Hepatic stellate cell (primary cell): ENCODE measurements around the gene ZNF20.

ENCODE experiments used
- DNase-seq: peaks from one replicate; pipeline ENCODE4 v3.0.0; 2011; ENCODE audit warnings: low spot score

ZNF20 gene

DNA sequence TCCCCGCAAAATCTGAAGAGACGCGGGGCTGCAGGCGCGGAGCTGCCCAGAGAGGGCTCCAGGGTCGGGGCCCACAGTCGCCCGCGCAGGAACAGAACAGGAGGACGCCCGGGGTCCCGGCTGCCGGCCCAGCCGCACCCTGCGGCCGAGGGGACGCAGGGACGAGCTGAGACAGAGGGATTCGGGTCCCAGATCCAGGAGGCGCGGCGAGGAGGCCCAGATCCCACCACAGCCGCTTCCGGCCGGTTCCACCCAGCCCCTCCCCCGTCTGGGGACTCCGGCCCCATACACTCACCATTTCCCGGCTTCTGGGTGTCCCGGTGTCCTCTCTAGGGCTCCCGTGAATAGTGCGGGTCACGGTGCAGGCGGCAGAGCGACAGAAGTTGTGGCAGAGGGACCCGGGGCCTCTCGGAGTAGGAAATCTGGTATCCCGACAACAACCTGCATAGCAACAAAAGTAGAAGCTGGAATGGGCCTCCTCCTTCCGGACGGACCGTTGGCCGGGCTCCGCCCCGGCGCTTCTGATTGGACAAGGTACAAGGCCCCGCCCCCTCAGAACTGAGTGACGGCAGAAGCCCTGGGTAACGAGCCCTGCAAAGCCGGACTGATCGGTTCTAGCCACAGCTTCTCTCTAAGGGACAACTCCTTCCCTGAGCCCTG is at the start of gene ZNF20:
TSS of gene ZNF20 (minus strand) at position 466 of the 660 bp plus-strand sequence. CDS start at position 298, 168 bp downstream.
- peak; percentile 96 for DNase-seq

- no peak for DNase-seq
These were observed 47.5 kb upstream of the ZNF20 start for GRCh38 chr19:12187625-12188024.

DNA sequence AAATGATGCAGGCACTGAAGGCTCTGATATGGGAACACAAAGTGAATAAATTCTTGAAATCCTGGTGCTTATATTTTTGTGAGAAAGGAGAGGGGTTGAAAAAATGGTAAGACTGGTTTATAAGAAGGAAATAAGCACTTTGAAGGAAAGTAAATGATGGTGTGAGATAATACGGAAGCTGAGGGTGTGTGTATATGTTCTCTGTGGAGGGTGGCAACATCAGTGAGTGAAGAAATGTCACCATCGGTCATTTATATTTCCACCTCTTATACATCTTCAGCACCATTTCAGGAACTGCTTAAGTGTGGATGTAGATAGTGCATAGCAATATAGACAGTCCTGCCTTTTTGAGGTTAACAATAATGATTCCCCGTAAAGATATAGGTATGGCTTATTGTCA is 40.2 kb upstream of the ZNF20 start:
- DNase-seq: no peak

- peak; percentile 65 for DNase-seq
These were observed 26.5 kb upstream of the ZNF20 start for GRCh38 chr19:12166626-12167025.

DNA sequence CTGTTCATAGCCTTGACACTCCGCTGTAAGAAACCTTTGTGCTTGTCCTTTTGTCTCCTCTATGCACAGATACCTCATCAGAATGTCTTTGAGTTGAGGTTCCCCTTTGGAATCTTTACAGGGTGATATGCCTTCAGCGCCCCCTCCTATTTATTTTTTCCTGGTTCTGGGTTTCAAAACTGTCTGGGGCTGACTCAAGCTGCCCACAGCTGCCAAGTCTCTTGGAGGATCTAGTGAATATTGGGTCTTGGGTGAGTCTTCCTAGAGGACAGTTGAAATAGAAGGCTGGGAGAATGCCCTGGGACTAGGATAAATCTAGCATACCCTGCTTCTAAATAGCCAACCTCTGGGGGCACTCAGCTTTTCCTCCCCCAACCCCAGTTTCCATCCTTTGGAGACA is 23.7 kb upstream of the ZNF20 start:
- peak; percentile 64 for DNase-seq

DNA sequence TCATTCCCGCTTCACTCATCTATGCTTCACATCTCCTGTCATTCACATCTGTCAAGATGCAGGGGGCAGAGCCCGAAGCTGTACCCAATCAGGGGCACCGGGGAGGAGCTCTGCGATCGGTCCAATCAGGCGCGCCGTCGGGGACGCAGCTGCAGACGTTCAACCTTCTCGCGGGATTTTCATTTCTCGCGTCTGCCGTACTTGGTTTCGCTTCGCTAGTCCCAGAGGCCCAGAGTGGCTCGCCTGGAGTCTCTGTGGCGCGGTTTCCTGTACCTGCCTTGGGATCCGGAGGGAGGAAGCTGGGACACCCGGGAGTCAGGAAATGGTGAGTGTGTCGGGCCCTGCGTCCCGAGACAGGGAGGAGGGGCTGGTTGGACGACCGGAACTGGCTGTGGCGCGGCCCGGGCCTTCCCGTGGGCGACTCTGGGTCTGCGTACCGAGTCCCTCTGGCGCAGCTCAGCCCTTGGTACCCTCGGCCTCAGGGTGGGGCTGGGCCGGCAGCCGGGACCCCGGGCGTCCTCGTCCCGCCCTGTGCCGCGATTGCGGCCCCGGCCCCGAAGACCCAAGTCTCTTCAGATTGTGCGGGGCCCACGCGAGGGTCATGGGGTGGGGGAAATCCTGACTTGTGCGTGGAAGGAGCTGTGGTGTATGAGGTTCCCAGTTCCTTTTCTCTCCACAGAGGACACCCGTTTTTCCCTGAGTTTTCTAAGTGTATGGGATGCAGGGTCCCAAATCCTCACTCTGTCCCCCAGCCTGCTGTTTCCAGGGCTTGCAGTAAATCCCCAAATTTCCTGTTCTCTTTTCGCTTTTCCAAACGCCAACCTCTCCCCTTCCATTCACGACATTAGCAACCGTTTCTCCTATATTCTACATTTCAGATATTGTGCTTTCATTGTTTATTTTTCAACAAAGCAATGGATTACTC is 23.0 kb upstream of the ZNF20 start, which contains the start of gene ZNF136:
TSS of gene ZNF136 (plus strand) at position 215 of the 925 bp plus-strand sequence. CDS start at position 323, 108 bp downstream.
- peak; percentile 99 for DNase-seq

DNA sequence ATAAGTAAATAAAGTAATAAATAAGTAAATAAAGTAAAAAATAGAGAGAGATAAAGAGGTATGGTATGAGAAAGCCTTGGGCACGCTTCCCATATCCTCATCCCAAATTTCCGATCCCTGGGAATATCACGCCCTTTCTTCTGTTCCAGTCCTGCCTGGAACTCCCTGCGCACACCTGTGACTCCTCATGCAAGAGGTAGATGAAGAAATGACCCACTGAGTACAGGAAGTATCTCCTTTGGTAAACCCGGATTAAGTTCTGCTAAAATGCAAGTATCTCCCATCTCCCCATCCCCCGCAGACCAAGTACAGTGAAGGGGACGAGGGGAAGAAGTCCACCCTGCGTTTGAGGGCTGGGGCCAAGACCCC is 22.3 kb upstream of the ZNF20 start:
- DNase-seq: no peak

DNA sequence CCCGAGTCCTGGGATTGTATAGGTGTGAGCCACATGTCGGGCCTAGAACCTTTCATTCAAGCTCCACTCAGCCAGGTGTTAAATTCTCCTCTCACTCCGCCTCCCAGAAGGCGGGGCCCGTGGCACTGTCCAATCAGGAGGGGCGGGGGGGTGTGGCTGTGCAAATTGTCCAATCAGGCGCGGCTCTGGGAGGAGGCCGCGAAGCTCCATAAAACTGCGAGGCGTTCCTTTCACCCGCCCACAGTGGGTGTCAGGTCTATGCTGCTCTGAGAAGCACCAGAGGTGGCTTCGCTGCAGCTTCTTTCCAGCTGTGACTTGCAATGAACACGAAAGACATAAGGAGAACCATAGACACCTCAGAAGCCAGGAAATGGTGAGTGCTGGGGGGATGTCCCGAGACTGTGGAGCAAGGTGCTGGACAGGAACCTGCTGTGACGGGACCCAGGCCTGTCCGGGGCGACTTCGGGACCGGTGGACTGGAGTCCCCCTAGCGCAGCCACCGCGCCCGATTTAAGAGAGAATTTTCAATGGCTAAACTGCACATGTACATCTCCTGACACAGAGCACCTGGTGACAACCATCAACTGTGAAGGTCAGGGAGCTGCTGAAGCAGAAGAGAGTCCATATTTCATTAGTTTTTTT is 19.7 kb upstream of the ZNF20 start:
- DNase-seq: no peak

- peak; percentile 92 for DNase-seq
These were observed 16.3 kb upstream of the ZNF20 start, which contains the start of gene ZNF625 for GRCh38 chr19:12156223-12157058. ZNF625 (minus strand) TSS chr19:12156734; CDS start chr19:12156558, 176 bp downstream.

GRCh38 chr19:12155324-12155860 is 15.2 kb upstream of the ZNF20 start:
- peak; percentile 21 for DNase-seq

DNA sequence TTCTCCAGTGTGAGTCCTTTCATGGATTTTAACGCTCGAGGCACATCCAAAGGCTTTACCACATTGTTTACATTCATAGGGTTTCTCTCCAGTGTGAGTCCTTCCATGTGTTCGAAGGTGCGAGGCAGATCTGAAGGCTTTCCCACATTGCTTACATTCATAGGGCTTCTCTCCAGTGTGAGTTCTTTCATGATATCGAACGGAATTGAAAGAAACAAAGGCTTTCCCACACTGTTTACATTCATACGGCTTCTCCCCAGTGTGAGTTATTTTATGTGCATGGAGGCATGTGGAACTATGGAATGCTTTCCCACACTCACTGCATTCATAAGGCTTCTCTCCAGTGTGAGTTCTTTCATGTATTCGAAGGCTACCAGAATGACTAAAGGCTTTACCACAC is 5.2 kb upstream of the ZNF20 start:
- no peak for DNase-seq

DNA sequence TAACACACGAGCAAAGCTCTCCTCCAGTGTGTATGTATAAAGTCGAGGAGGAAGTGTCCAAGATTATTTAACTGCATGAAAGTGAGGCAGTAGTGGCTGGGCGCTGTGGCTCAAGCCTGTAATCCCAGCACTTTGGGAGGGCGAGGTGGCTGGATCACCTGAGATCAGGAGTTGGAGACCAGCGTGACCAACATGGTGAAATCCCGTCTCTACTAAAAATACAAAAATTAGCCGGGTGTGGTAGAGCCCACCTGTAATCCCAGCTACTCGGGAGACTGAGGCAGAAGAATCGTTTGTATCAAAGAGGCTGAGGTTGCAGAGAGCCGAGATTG is 1.2 kb upstream of the ZNF20 start:
- DNase-seq: no peak

DNA sequence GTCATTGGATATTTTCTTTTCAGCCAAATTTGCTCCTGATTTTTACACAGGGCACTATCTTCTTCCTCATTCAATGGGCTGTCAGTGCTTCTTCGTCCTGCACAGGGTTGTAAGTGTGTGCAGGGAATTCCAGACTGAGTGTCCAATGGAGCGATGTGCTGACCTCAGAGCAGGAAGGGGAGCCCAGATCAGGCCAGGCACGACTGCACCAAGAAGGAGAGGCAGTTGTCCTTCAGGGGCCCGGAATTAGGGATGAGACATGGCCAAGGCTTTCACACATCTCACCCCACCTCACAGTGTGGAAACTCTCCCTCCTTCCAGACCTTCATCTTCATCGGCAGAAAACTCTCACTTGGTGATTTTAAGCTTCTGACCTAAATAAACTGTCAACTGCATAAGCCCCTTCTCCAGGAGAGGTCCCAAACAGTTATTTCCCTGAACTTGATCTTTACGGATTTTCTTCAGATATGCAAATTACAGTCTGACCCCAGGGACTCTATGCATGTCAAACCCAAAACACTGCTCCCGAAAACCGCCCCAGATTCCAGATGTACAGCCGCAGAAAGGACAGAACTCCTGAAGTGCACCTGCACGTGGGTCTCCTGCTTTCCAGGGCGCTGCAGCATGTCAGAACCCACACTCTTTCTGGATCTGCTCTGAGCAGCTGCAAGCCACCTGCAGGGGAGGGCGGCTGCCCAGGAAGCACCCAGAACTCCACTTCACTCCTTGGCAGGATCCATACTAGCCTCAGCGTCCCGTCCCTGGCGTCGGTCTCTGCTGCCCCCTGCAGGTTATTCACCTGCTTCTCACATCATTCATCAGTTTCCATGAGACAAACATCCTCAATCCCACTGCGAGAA is 625 bp upstream of the ZNF20 start:
- DNase-seq: peak; percentile 79

DNA sequence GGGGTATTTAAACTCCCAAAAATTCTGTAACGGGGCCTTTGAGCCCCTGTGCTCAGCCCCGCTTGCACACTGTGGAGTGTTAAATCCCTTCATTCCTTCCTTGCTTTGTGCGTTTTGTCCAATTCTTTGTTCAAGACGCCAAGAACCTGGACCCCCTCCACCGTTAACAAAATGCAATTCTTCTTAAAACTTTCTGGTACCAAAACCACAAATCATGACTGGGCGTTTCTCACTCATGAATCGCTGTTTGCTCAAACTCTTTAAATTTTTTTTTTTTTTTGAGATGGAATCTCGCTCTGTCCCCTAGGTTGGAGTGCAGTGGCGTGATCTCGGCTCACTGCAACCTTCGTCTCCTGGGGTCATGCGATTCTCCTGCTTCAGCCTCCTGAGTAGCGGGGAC is 881 bp downstream of the ZNF20 start:
- no peak for DNase-seq

GRCh38 chr19:12137221-12137940 is 2.8 kb downstream of the ZNF20 start:
- no peak for DNase-seq

DNA sequence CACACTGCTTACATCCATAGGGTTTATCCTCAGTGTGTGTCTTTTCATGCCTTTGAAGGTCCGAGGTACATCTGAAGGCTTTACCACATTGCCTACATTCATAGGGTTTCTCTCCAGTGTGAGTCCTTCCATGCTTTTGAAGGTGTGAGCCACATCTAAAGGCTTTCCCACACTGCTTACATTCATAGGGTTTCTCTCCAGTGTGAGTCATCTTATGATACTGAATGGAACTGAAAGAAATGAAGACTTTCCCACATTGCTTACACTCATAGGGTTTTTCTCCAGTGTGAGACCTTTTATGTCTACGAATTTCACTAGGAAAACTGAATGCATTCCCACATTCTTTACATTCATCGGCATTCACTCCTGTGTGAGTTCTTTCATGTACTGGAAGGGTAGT is 7.1 kb downstream of the ZNF20 start:
- DNase-seq: no peak

GRCh38 chr19:12126707-12127106 is 13.4 kb downstream of the ZNF20 start:
- no peak for DNase-seq

DNA sequence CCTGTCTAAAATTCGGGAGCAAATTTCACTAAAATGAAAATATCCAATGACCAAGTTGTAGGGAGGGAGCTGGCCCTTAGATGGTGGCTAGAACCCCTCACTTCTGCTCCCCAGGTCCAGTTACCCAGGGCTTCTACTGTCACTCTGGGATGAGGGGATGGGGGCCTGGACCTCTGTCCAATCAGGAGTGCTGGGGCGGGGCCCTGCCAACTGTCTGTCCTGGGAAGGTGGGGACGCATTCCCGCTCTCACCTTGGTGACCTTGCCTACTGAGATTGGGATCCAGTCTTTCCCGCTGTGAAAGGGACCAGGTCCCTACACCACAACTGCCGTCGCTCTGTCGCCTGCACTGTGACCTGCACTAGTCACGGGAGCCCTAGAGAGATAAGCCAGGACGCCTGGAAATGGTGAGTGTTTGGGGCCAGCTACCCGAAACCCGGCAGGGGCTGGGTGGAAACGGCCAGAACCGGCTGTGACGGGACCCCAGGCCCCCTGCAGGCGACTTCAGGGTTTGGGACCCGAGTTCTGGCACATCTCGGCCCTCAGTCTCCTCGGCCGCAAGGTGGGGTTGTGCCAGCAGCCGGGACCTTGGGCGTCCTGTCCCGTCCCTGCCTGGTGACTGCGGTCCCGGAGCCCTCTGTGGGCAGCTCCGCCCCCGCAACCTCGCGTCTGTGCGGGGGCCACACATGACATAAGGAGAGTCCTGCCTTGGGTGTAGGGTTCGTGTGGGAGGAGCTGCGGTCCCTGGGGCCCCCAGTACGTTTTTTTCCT is 22.8 kb downstream of the ZNF20 start:
- no peak for DNase-seq

GRCh38 chr19:12113121-12113520 is 27.0 kb downstream of the ZNF20 start:
- DNase-seq: no peak
